Hematopoietic multipotent progenitor cell (in vitro differentiated cells): ENCODE measurements around the gene REC8. TPM values are rescaled to one million over a fixed set of nuclear protein-coding genes. Genes with fewer than 3 reads are reported as not detected.

ENCODE experiments used
- DNase-seq, 3 donors: peaks; one replicate each; pipeline ENCODE4 v3.0.0-alpha.2; 2011 to 2015; ENCODE audit warnings: low read depth in 2 of 3, low spot score in 2 of 3
- total RNA-seq: library from RNA; depleted of rRNA; stranded (reverse); fragments of >200 nt; gene quantifications from one replicate; pipeline ENCODE4 v1.2.3, GENCODE V29; 2012

The REC8 gene
- total RNA-seq, 1 donor: 47.1 TPM

- no peak for DNase-seq
Observed at GRCh38 chr14:24138396-24139271, 33.2 kb upstream of the REC8 start.

- no peak for DNase-seq
Observed at GRCh38 chr14:24139272-24139934, 32.5 kb upstream of the REC8 start.

GRCh38 chr14:24141097-24141880, 30.6 kb upstream of the REC8 start, which contains the start of gene EMC9:
Gene EMC9 (minus strand): TSS chr14:24141591. CDS start chr14:24141304, 287 bp downstream.
- DNase-seq: peak; percentile 97 to 100 (median 99)

- DNase-seq: no peak
Observed at GRCh38 chr14:24143511-24143910, 28.4 kb upstream of the REC8 start.

GRCh38 chr14:24144451-24144850, 27.4 kb upstream of the REC8 start:
- DNase-seq: no peak

- DNase-seq: no peak
Observed at GRCh38 chr14:24145219-24145618, 26.7 kb upstream of the REC8 start.

- no peak for DNase-seq
Observed at GRCh38 chr14:24145690-24146452, 26.0 kb upstream of the REC8 start.

GRCh38 chr14:24146453-24146977, 25.4 kb upstream of the REC8 start, which contains the start of gene PSME2:
Gene PSME2 (minus strand): TSS chr14:24146610. CDS start chr14:24146581, 29 bp downstream.
- peak; percentile 65 to 98 (median 95) for DNase-seq

GRCh38 chr14:24146978-24147760, 24.7 kb upstream of the REC8 start, which contains the start of gene RNF31:
Gene RNF31 (plus strand): TSS chr14:24147498. CDS start chr14:24147699, 201 bp downstream.
- peak; percentile 86 to 99 (median 99) for DNase-seq

GRCh38 chr14:24147761-24148428, 24.0 kb upstream of the REC8 start:
- DNase-seq: no peak

- DNase-seq: no peak
Observed at GRCh38 chr14:24149302-24149969, 22.4 kb upstream of the REC8 start.

- DNase-seq: no peak
Observed at GRCh38 chr14:24150061-24150460, 21.8 kb upstream of the REC8 start.

GRCh38 chr14:24150567-24150966, 21.3 kb upstream of the REC8 start:
- no peak for DNase-seq

- no peak for DNase-seq
Observed at GRCh38 chr14:24150993-24151392, 20.9 kb upstream of the REC8 start.

GRCh38 chr14:24151404-24152080, 20.3 kb upstream of the REC8 start:
- DNase-seq: no peak

GRCh38 chr14:24155100-24155499, 16.8 kb upstream of the REC8 start:
- DNase-seq: no peak

- DNase-seq: no peak
Observed at GRCh38 chr14:24156840-24157239, 15.0 kb upstream of the REC8 start.
